Measurements from ENCODE around the gene DLL4.

- no peak for TF ChIP-seq TAF1 (IDR thresholded peaks at IDR 0.05; ENCODE audit: borderline replicate concordance, insufficient read depth, low read length)
- TF ChIP-seq REST (IDR thresholded peaks at IDR 0.05; ENCODE audit: insufficient read depth in 1 of 2, low read depth in 2 of 2, low read length in 2 of 2) = no peak
- TF ChIP-seq POLR2AphosphoS5 (IDR thresholded peaks at IDR 0.05; ENCODE audit: low read depth, low read length) = no peak
Observed at GRCh38 chr15:40959331-40960141, 30.4 kb downstream of the DLL4 start.
